NK-92 treated with Interleukin-12 subunit alpha and Interleukin-12 subunit beta, amount 100 ng/mL, for 24 hours (cell line): ENCODE data around the gene CFD.

Source experiments
- DNase-seq: peaks from one replicate; lab custom pipeline; 2025; lab: John Stamatoyannopoulos, UW

CFD gene

GRCh38 chr19:906480-906879, 47.0 kb downstream of the CFD start:
- no peak for DNase-seq

- no peak for DNase-seq
Measured at GRCh38 chr19:907183-907853, 47.9 kb downstream of the CFD start.

- no peak for DNase-seq
Measured at GRCh38 chr19:911197-912033, 52.0 kb downstream of the CFD start.

- no peak for DNase-seq
Measured at GRCh38 chr19:912181-913079, 53.0 kb downstream of the CFD start.
